Neural cell (in vitro differentiated cells): ENCODE data around the gene DOP1A. TPM values are rescaled to one million over a fixed set of nuclear protein-coding genes. Genes with fewer than 3 reads are reported as not detected.

Experiments used
- H2AFZ ChIP-seq: fragments of 200-600, 300-800 bp; sonication (generic), shearing (Covaris generic); 2 replicates; pipeline ENCODE4 v1.6.0; 2014; ENCODE audit warnings: low read depth, mild to moderate bottlenecking, antibody characterized with exemption, low read length, moderate library complexity
- H3F3A ChIP-seq: fragments of 200-600 bp; shearing (Covaris generic); 2 replicates; pipeline ENCODE4 v1.6.1; 2016; ENCODE audit warnings: mild to moderate bottlenecking, moderate library complexity, mixed read lengths, antibody characterized with exemption, low read length; ENCODE audit not compliant: insufficient read depth, poor library complexity, severe bottlenecking
- H3K27ac ChIP-seq: fragments of 200-600, 300-800 bp; sonication (generic), shearing (Covaris generic); 2 replicates; pipeline ENCODE4 v1.5.1; 2014; ENCODE audit warnings: mild to moderate bottlenecking, low read length, moderate library complexity
- H3K27me3 ChIP-seq: fragments of 300-800, 200-600 bp; sonication (generic), shearing (Covaris generic); 2 replicates; pipeline ENCODE4 v1.6.0; 2014; ENCODE audit warnings: mild to moderate bottlenecking, low read depth, low read length, moderate library complexity; ENCODE audit not compliant: insufficient read depth
- H3K36me3 ChIP-seq: fragments of 300-800, 200-600 bp; sonication (generic), shearing (Covaris generic); 2 replicates; pipeline ENCODE4 v1.5.1; 2014; ENCODE audit warnings: mild to moderate bottlenecking, antibody characterized with exemption, low read length, moderate library complexity; ENCODE audit not compliant: insufficient read depth
- H3K4me2 ChIP-seq: fragments of 300-800, 200-600 bp; sonication (generic), shearing (Covaris generic); 2 replicates; pipeline ENCODE4 v1.6.0; 2014; ENCODE audit warnings: mild to moderate bottlenecking, low read length
- H3K4me3 ChIP-seq: fragments of 300-800, 200-600 bp; sonication (generic), shearing (Covaris generic); 2 replicates; pipeline ENCODE4 v1.5.1; 2014; ENCODE audit warnings: mild to moderate bottlenecking, low read length, moderate library complexity
- H3K79me2 ChIP-seq: fragments of 200-600 bp; shearing (Covaris generic); replicated peaks from 2 replicates; pipeline ENCODE4 v1.6.0; 2014; ENCODE audit warnings: mild to moderate bottlenecking, low read length, moderate library complexity; ENCODE audit not compliant: insufficient read depth
- H3K9ac ChIP-seq: fragments of 300-800, 200-600 bp; sonication (generic), shearing (Covaris generic); 2 replicates; pipeline ENCODE4 v1.6.1; 2016; ENCODE audit warnings: mild to moderate bottlenecking, low read length, mixed read lengths
- H3K9me2 ChIP-seq: fragments of 200-600 bp; shearing (Covaris generic); 2 replicates; pipeline ENCODE4 v1.6.1; 2016; ENCODE audit warnings: mild to moderate bottlenecking, low read length, mixed read lengths; ENCODE audit not compliant: insufficient read depth
- H3K9me3 ChIP-seq: fragments of 200-600, 300-800 bp; sonication (generic), shearing (Covaris generic); 2 replicates; pipeline ENCODE4 v1.6.1; 2016; ENCODE audit warnings: mild to moderate bottlenecking, mixed run types, low read length, moderate library complexity, mixed read lengths
- H4K20me1 ChIP-seq: fragments of 200-600 bp; shearing (Covaris generic); 2 replicates; pipeline ENCODE4 v1.6.1; 2016; ENCODE audit warnings: mild to moderate bottlenecking, mixed run types; ENCODE audit not compliant: insufficient read depth
- CTCF ChIP-seq: fragments of 450-650 bp; IDR thresholded peaks from 2 replicates; pipeline ENCODE4 v1.5.1; 2014; ENCODE audit warnings: antibody characterized with exemption, mild to moderate bottlenecking, moderate library complexity; ENCODE audit not compliant: poor library complexity, severe bottlenecking
- EP300 ChIP-seq: fragments of 450-650 bp; conservative IDR thresholded peaks from 2 replicates; pipeline ENCODE4 v1.6.1; 2014; ENCODE audit warnings: antibody characterized with exemption, mild to moderate bottlenecking, moderate library complexity; ENCODE audit not compliant: poor library complexity, severe bottlenecking
- EZH2 ChIP-seq: fragments of 200-600, 300-800 bp; shearing (Covaris generic), sonication (generic); IDR thresholded peaks from 2 replicates; pipeline ENCODE4 v1.6.1; 2014; ENCODE audit warnings: antibody characterized with exemption, low read length, borderline replicate concordance, mild to moderate bottlenecking; ENCODE audit not compliant: insufficient read depth, poor library complexity, severe bottlenecking
- MXI1 ChIP-seq: fragments of 450-650 bp; conservative IDR thresholded peaks from 2 replicates; pipeline ENCODE4 v1.6.1; 2014; ENCODE audit warnings: antibody characterized with exemption, mild to moderate bottlenecking; ENCODE audit not compliant: poor library complexity, severe bottlenecking
- POLR2AphosphoS5 ChIP-seq: IDR thresholded peaks from 2 replicates; pipeline ENCODE4 v1.6.1; 2012
- RAD21 ChIP-seq: fragments of 450-650 bp; conservative IDR thresholded peaks from 2 replicates; pipeline ENCODE4 v1.6.1; 2014; ENCODE audit warnings: antibody characterized with exemption, mild to moderate bottlenecking, moderate library complexity
- REST ChIP-seq: IDR thresholded peaks from 2 replicates; pipeline ENCODE4 v1.6.1; 2012; ENCODE audit warnings: borderline replicate concordance
- SMC3 ChIP-seq: fragments of 450-650 bp; conservative IDR thresholded peaks from 2 replicates; pipeline ENCODE4 v1.6.1; 2014; ENCODE audit warnings: antibody characterized with exemption, mild to moderate bottlenecking, moderate library complexity; ENCODE audit not compliant: poor library complexity
- TAF1 ChIP-seq: IDR thresholded peaks from 2 replicates; pipeline ENCODE4 v1.6.1; 2012; ENCODE audit warnings: low read depth
- polyA plus RNA-seq: library from polyadenylated mRNA; depleted of rRNA; stranded (reverse); fragments of >200 nt; gene quantifications from 2 replicates; pipeline ENCODE4 v1.2.3, GENCODE V29; 2014

Gene DOP1A
- polyA plus RNA-seq, 1 donor from 2014 or later, result 97.6 TPM

- H3K27ac ChIP-seq, result no peak overlapping the region
- H3K36me3 ChIP-seq, result peaks cover 19% of the 10 kb centered on the region
- no peaks in the 10 kb centered on the region for H4K20me1 ChIP-seq
Measured at GRCh38 chr6:83126223-83126622, 58.8 kb downstream of the DOP1A start.

GRCh38 chr6:83126807-83127206 is 59.3 kb downstream of the DOP1A start:
- Histone ChIP-seq H3K4me2 (no peak overlapping the region), H4K20me1 (no peaks in the 10 kb centered on the region), H3F3A (no peaks in the 10 kb centered on the region), H3K9me2 (no peaks in the 10 kb centered on the region), H3K4me3 (no peak overlapping the region), H3K79me2 (no peaks in the 10 kb centered on the region), H3K9me3 (no peaks in the 10 kb centered on the region), H3K36me3 (peaks cover 19% of the 10 kb centered on the region), H3K27ac (no peak overlapping the region), H3K9ac (no peak overlapping the region), H3K27me3 (no peaks in the 10 kb centered on the region), H2AFZ (no peak overlapping the region)
- TF ChIP-seq TAF1, result no peak
- TF ChIP-seq RAD21, result no peak
- no peak for TF ChIP-seq REST
- TF ChIP-seq EP300, result no peak
- no peak for TF ChIP-seq POLR2AphosphoS5
- no peak for TF ChIP-seq SMC3
- no peak for TF ChIP-seq EZH2
- no peak for TF ChIP-seq MXI1

More at GRCh38 chr6:83126223-83126622, 58.8 kb downstream of the DOP1A start:
- TF ChIP-seq SMC3, result no peak
- no peak for TF ChIP-seq MXI1
- no peak for TF ChIP-seq REST
- no peak for TF ChIP-seq EZH2
- TF ChIP-seq TAF1, result no peak
- TF ChIP-seq POLR2AphosphoS5, result no peak
- TF ChIP-seq CTCF, result no peak
- TF ChIP-seq EP300, result no peak
- TF ChIP-seq RAD21, result no peak
- Histone ChIP-seq H3K9me2 (no peaks in the 10 kb centered on the region), H2AFZ (no peak overlapping the region), H3K9ac (no peak overlapping the region), H3K79me2 (no peaks in the 10 kb centered on the region), H3F3A (no peaks in the 10 kb centered on the region), H3K4me2 (no peak overlapping the region), H3K27me3 (no peaks in the 10 kb centered on the region), H3K9me3 (no peaks in the 10 kb centered on the region), H3K4me3 (no peak overlapping the region)
